ENCODE measurements around the gene FBL. TPM values are rescaled to one million over a fixed set of nuclear protein-coding genes. Genes with fewer than 3 reads are reported as not detected.
A peak's percentile ranks its signal among the peaks of the same experiment; 100 is the strongest.

FBL gene
- polyA plus RNA-seq, 2 of the 4 experiments (the other 2 are of a cell fraction): 716 to 1,141 TPM

DNA sequence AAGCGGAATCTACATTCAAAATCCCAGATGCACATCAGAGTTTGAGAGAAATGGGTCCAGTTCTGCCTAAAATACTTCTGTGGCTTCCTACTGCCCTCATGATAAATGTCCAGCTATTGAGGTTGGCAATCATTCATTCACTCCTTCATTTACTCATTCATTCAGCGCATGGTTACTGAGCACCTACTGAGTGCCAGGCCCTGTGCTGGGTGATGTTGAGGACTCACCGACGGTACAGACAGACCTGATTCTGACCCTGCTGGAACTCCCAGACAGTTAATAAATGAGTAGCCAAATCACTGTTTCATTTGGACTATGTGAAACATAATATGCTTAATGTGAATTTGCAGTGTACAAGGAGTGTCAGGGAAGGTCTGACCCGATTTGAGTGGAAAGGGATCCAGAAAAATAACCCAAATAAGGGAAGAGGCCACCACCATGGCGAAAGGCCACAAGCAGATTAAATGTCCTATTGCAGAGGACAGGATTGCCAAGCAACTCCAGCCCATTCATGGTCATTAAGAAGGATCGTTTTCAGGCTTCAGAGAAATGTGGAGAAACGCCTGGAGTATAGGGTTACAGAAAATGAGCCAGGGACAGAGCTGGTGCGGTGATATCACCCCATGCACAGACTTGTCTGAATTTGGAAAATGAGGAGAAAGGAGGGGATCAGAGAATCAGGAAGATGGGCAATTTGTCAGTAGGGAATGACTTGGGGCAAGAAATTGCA, 32.8 kb downstream of the FBL start (continued):
- TF ChIP-seq, protein P1, sequence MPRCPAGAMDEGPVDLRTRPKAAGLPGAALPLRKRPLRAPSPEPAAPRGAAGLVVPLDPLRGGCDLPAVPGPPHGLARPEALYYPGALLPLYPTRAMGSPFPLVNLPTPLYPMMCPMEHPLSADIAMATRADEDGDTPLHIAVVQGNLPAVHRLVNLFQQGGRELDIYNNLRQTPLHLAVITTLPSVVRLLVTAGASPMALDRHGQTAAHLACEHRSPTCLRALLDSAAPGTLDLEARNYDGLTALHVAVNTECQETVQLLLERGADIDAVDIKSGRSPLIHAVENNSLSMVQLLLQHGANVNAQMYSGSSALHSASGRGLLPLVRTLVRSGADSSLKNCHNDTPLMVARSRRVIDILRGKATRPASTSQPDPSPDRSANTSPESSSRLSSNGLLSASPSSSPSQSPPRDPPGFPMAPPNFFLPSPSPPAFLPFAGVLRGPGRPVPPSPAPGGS (IDR thresholded peaks at IDR 0.05): no peak
- TF ChIP-seq SMC3 (IDR thresholded peaks at IDR 0.05) (no peak), EHMT2 (IDR thresholded peaks at IDR 0.05; ENCODE audit: low read depth) (no peak), CEBPB (IDR thresholded peaks at IDR 0.05) (no peak), ZNF302 (CRISPR knock-in tag; IDR thresholded peaks at IDR 0.05) (no peak), POLR2AphosphoS2 (conservative IDR thresholded peaks at IDR 0.05; ENCODE audit: low read length) (no peak), HOXA7 (CRISPR knock-in tag; IDR thresholded peaks at IDR 0.05) (no peak), EHF (CRISPR knock-in tag; IDR thresholded peaks at IDR 0.05) (no peak)
- TF ChIP-seq, protein P2, sequence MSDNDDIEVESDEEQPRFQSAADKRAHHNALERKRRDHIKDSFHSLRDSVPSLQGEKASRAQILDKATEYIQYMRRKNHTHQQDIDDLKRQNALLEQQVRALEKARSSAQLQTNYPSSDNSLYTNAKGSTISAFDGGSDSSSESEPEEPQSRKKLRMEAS (IDR thresholded peaks at IDR 0.05): no peak

DNA sequence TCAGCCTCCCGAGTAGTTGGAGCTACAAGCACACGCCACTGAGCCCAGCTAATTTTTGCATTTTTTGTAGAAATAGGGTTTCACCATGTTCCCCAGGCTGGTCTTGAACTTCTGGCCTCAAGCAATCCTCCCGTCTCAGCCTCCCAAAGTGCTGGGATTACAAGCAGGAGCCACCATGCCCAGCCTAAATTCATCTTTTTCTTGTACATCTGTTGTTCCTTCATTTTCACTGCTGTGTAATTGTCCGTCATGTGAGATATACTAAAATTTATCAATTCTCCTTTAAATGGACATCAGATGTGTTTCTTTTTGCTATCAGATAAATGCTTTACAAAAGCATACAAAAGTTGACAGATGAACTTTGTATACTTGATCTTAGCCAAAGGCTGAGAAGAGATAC, 35.1 kb downstream of the FBL start:
- ATAC-seq (no peak), FAIRE-seq (peak; percentile 85), DNase-seq (ENCODE audit: low read depth in 1 of 2, low spot score in 1 of 2) (no peak)
- WGBS (ENCODE audit: missing lambda C conversion rate): 61% methylated on average over 4 of the region's 4 CpGs
- no peak overlapping the region for H3K4me2 ChIP-seq
- no peaks in the 10 kb centered on the region for H3K4me1 ChIP-seq
- TF ChIP-seq RARB (CRISPR knock-in tag; IDR thresholded peaks at IDR 0.05) (no peak), HEYL (CRISPR knock-in tag; IDR thresholded peaks at IDR 0.05) (no peak), NPAS2 (CRISPR knock-in tag; IDR thresholded peaks at IDR 0.05; ENCODE audit: borderline replicate concordance) (no peak), CHD2 (IDR thresholded peaks at IDR 0.05; ENCODE audit: low read length, partially characterized antibody) (no peak), ZC3H11A (IDR thresholded peaks at IDR 0.05) (no peak), CBX2 (IDR thresholded peaks at IDR 0.05; ENCODE audit: borderline replicate concordance, low read depth) (no peak), ATOH8 (CRISPR knock-in tag; IDR thresholded peaks at IDR 0.05; ENCODE audit: low read depth) (no peak), CEBPB (IDR thresholded peaks at IDR 0.05) (no peak), RCOR1 (IDR thresholded peaks at IDR 0.05; ENCODE audit: low read depth, low read length) (no peak), HES2 (IDR thresholded peaks at IDR 0.05) (no peak), NR3C1 (IDR thresholded peaks at IDR 0.05) (no peak)
- TF ChIP-seq, protein P1 (IDR thresholded peaks at IDR 0.05): no peak
- CTCF ChIA-PET: interaction anchor here (0.6 to 1.6 kb wide), 2 partner anchors 15 to 25 kb away, joined by 3 to 6 read pairs; no protein-coding TSS in a partner anchor
- peaks cover 12% of the 10 kb centered on the region; the same call in 2 of the 3 replicates for H3K9me3 ChIP-seq
- H3K27ac ChIP-seq: no peak overlapping the region
- POLR2A ChIA-PET: interaction anchor here (1.0 kb wide), 1 partner anchor 23 kb away, joined by 3 read pairs; the partner anchor contains the start of gene DYRK1B
- H3K4me3 ChIP-seq: no peak overlapping the region

DNA sequence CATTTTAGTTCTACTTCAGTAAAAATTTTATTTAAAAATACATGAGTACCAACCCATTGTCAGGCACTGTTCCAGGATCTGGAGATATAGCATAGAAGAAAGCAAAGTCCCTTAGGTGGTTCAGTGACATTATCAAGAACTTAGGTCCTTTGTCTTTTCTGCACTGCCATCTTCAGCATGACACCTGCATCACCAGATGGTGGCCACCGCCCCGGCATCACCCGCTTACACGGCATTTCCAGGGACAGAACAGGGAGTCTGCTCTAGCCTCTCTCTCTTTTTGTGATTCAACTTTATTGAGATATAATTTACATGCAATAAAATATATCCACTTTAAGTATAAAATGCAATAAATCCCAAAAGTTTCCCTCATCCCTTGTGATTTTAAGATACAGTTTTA, 35.8 kb downstream of the FBL start:
- POLR2A ChIA-PET: interaction anchor here (1.0 kb wide), 1 partner anchor 23 kb away, joined by 3 read pairs; the partner anchor contains the start of gene DYRK1B
- ATAC-seq (no peak), DNase-seq (ENCODE audit: low read depth in 1 of 2, low spot score in 1 of 2) (no peak), FAIRE-seq (peak; percentile 72)
- Histone ChIP-seq H3K27ac (no peak overlapping the region), H3K4me2 (no peak overlapping the region), H3K9me3 (peaks cover 12% of the 10 kb centered on the region; the same call in 2 of the 3 replicates), H3K4me3 (no peak overlapping the region), H3K4me1 (no peaks in the 10 kb centered on the region)
- WGBS (ENCODE audit: missing lambda C conversion rate): 89% methylated on average over 4 of the region's 4 CpGs
- CTCF ChIA-PET: interaction anchor here (1.6 kb wide), 1 partner anchor 25 kb away, joined by 6 read pairs; no protein-coding TSS in a partner anchor
- TF ChIP-seq CHD4 (IDR thresholded peaks at IDR 0.05; ENCODE audit: borderline replicate concordance) (no peak), ATOH8 (CRISPR knock-in tag; IDR thresholded peaks at IDR 0.05; ENCODE audit: low read depth) (no peak), TFCP2L1 (CRISPR knock-in tag; IDR thresholded peaks at IDR 0.05) (no peak), FOSL2 (IDR thresholded peaks at IDR 0.05) (no peak), FOSL2 (CRISPR knock-in tag; IDR thresholded peaks at IDR 0.05) (no peak), USF2 (IDR thresholded peaks at IDR 0.05) (no peak), FOSB (CRISPR knock-in tag; IDR thresholded peaks at IDR 0.05) (no peak), CTCF (IDR thresholded peaks at IDR 0.05) (no peak), RFX5 (IDR thresholded peaks at IDR 0.05) (no peak)

All from A549 (cell line).